Subcutaneous abdominal adipose tissue (tissue), 5 donors: ENCODE data around the gene PRH2.

Source experiments
- H3K27ac ChIP-seq: one replicate; pipeline ENCODE4 v1.7.0; 2013; ENCODE audit warnings: low read depth, mild to moderate bottlenecking, inconsistent platforms, low read length, moderate library complexity
- H3K27me3 ChIP-seq, 5 donors: one replicate each; pipeline ENCODE4 v1.7.0; 2013; ENCODE audit warnings: low read length in 5 of 5, inconsistent platforms in 1 of 5; ENCODE audit not compliant: control insufficient read depth in 5 of 5, insufficient read depth in 4 of 5
- H3K36me3 ChIP-seq, 5 donors: one replicate each; pipeline ENCODE4 v1.7.0; 2013; ENCODE audit warnings: low read length in 5 of 5; ENCODE audit not compliant: control insufficient read depth in 5 of 5, insufficient read depth in 5 of 5
- H3K4me1 ChIP-seq, 5 donors: one replicate each; pipeline ENCODE4 v1.7.0; 2013; ENCODE audit warnings: low read length in 5 of 5, mild to moderate bottlenecking in 3 of 5, moderate library complexity in 1 of 5; ENCODE audit not compliant: control insufficient read depth in 5 of 5, insufficient read depth in 5 of 5
- H3K4me3 ChIP-seq, 5 donors: one replicate each; pipeline ENCODE4 v1.7.0; 2013; ENCODE audit warnings: low read length in 5 of 5, low read depth in 1 of 5
- H3K9ac ChIP-seq, 5 donors: one replicate each; pipeline ENCODE4 v1.7.0; 2013; ENCODE audit warnings: low read length in 5 of 5, mild to moderate bottlenecking in 4 of 5, moderate library complexity in 3 of 5
- H3K9me3 ChIP-seq, 5 donors: one replicate each; pipeline ENCODE4 v1.7.0; 2013; ENCODE audit warnings: low read length in 5 of 5; ENCODE audit not compliant: control insufficient read depth in 5 of 5
- donor health status: healthy.
- donor health status: healthy.
- donor health status: healthy.
- donor health status: healthy.
- donor health status: healthy.

The PRH2 gene

GRCh38 chr12:10910380-10910779, 18.7 kb upstream of the PRH2 start:
- Histone ChIP-seq H3K36me3 (peaks cover 0 to 10% (median 0%) of the 10 kb centered on the region in 5 donors), H3K9ac (no peak overlapping the region), H3K4me1 (no peaks in the 10 kb centered on the region), H3K9me3 (peaks cover 0 to 4% (median 3%) of the 10 kb centered on the region in 5 donors), H3K4me3 (no peak overlapping the region), H3K27ac (no peak overlapping the region), H3K27me3 (no peaks in the 10 kb centered on the region)

- Histone ChIP-seq H3K36me3 (no peaks in the 10 kb centered on the region), H3K4me1 (no peaks in the 10 kb centered on the region)
These were observed 9.2 kb upstream of the PRH2 start for GRCh38 chr12:10919809-10920208.

GRCh38 chr12:10926269-10926668, 2.8 kb upstream of the PRH2 start:
- Histone ChIP-seq H3K27ac (no peak overlapping the region), H3K4me3 (no peak overlapping the region), H3K9ac (no peak overlapping the region), H3K9me3 (no peaks in the 10 kb centered on the region), H3K36me3 (peaks cover 0 to 2% (median 0%) of the 10 kb centered on the region in 5 donors), H3K27me3 (no peaks in the 10 kb centered on the region), H3K4me1 (no peaks in the 10 kb centered on the region)

More at GRCh38 chr12:10919809-10920208, 9.2 kb upstream of the PRH2 start:
- H3K9me3 ChIP-seq, result no peaks in the 10 kb centered on the region
- H3K27me3 ChIP-seq, result no peaks in the 10 kb centered on the region
- H3K27ac ChIP-seq, result no peak overlapping the region
- H3K9ac ChIP-seq, result no peak overlapping the region
- H3K4me3 ChIP-seq, result no peak overlapping the region

- H3K9me3 ChIP-seq, result no peaks in the 10 kb centered on the region
- no peak overlapping the region for H3K27ac ChIP-seq
- H3K4me1 ChIP-seq, result no peaks in the 10 kb centered on the region
- no peaks in the 10 kb centered on the region for H3K36me3 ChIP-seq
- H3K9ac ChIP-seq, result no peak overlapping the region
- no peaks in the 10 kb centered on the region for H3K27me3 ChIP-seq
- no peak overlapping the region for H3K4me3 ChIP-seq
These were observed 7.5 kb downstream of the PRH2 start for GRCh38 chr12:10936506-10936905.

- Histone ChIP-seq H3K4me3 (no peak within 1 kb of the TSS), H3K27ac (no peak within 1 kb of the TSS), H3K9me3 (no peaks in the 10 kb centered on the region), H3K36me3 (no peaks in the 10 kb centered on the region), H3K4me1 (no peaks in the 10 kb centered on the region), H3K9ac (no peak within 1 kb of the TSS), H3K27me3 (no peaks in the 10 kb centered on the region)
These were observed 10.1 kb downstream of the PRH2 start, which contains the start of gene TAS2R14 for GRCh38 chr12:10939163-10939562. Gene TAS2R14, minus strand, starts transcription at chr12:10939263. Its CDS starts 56 bp downstream, at chr12:10939207.

- no peak overlapping the region for H3K9ac ChIP-seq
- H3K27me3 ChIP-seq, result no peaks in the 10 kb centered on the region
- no peak overlapping the region for H3K4me3 ChIP-seq
- H3K4me1 ChIP-seq, result no peaks in the 10 kb centered on the region
- no peak overlapping the region for H3K27ac ChIP-seq
- no peaks in the 10 kb centered on the region for H3K9me3 ChIP-seq
- H3K36me3 ChIP-seq, result no peaks in the 10 kb centered on the region
These were observed 11.4 kb downstream of the PRH2 start for GRCh38 chr12:10940389-10940788.

GRCh38 chr12:10941369-10941768, 12.3 kb downstream of the PRH2 start:
- Histone ChIP-seq H3K27me3 (no peaks in the 10 kb centered on the region), H3K27ac (no peak overlapping the region), H3K9me3 (no peaks in the 10 kb centered on the region), H3K4me3 (no peak overlapping the region), H3K4me1 (no peaks in the 10 kb centered on the region), H3K36me3 (no peaks in the 10 kb centered on the region), H3K9ac (no peak overlapping the region)

GRCh38 chr12:10941916-10942607, 13.0 kb downstream of the PRH2 start:
- H3K4me3 ChIP-seq, result no peak overlapping the region
- H3K36me3 ChIP-seq, result no peaks in the 10 kb centered on the region
- H3K9me3 ChIP-seq, result no peaks in the 10 kb centered on the region
- no peak overlapping the region for H3K27ac ChIP-seq
- H3K4me1 ChIP-seq, result no peaks in the 10 kb centered on the region
- no peaks in the 10 kb centered on the region for H3K27me3 ChIP-seq
- H3K9ac ChIP-seq, result no peak overlapping the region

- H3K27me3 ChIP-seq, result no peaks in the 10 kb centered on the region
- no peak overlapping the region for H3K9ac ChIP-seq
- no peak overlapping the region for H3K4me3 ChIP-seq
- no peak overlapping the region for H3K27ac ChIP-seq
- H3K4me1 ChIP-seq, result no peaks in the 10 kb centered on the region
- no peaks in the 10 kb centered on the region for H3K9me3 ChIP-seq
- no peaks in the 10 kb centered on the region for H3K36me3 ChIP-seq
These were observed 14.1 kb downstream of the PRH2 start for GRCh38 chr12:10943167-10943566.

- H3K27ac ChIP-seq, result no peak overlapping the region
- H3K9ac ChIP-seq, result no peak overlapping the region
- no peak overlapping the region for H3K4me3 ChIP-seq
- no peaks in the 10 kb centered on the region for H3K36me3 ChIP-seq
- peaks cover 0 to 3% (median 0%) of the 10 kb centered on the region in 5 donors for H3K9me3 ChIP-seq
- no peaks in the 10 kb centered on the region for H3K27me3 ChIP-seq
- no peaks in the 10 kb centered on the region for H3K4me1 ChIP-seq
These were observed 23.6 kb downstream of the PRH2 start for GRCh38 chr12:10952645-10953044.
